Uterus (tissue), 2 donors: ENCODE measurements around the gene GPR55.

ENCODE experiments used
- CTCF ChIP-seq, 4 experiments: fragments of 200-600 bp in 2 of 4; fragments of 450-650 bp in 2 of 4; sonication (generic) in 2 of 4; IDR thresholded peaks; one replicate each; pipeline ENCODE4 v1.5.1; 2016 to 2019; ENCODE audit warnings: antibody characterized with exemption in 4 of 4, mild to moderate bottlenecking in 2 of 4, moderate library complexity in 1 of 4
- POLR2A ChIP-seq, 2 donors: fragments of 450-650 bp; IDR thresholded peaks; one replicate each; pipeline ENCODE4 v1.6.1; 2016; ENCODE audit warnings: antibody characterized with exemption in 2 of 2, mild to moderate bottlenecking in 1 of 2, moderate library complexity in 1 of 2

- no peak for TF ChIP-seq POLR2A (IDR thresholded peaks at IDR 0.05)
- no peak for TF ChIP-seq CTCF (IDR thresholded peaks at IDR 0.05)
Observed at GRCh38 chr2:230972046-230972445, 47.0 kb upstream of the GPR55 start.
